HUES6 (cell line): ENCODE measurements around the gene SUSD6.

Experiments
- H3K27ac ChIP-seq: 2 replicates; pipeline ENCODE4 v1.7.0; 2013; ENCODE audit warnings: low read depth, mild to moderate bottlenecking, low read length, inconsistent platforms
- H3K27me3 ChIP-seq: 2 replicates; pipeline ENCODE4 v1.6.1; 2013; ENCODE audit warnings: low read length; ENCODE audit not compliant: control insufficient read depth, insufficient read depth
- H3K36me3 ChIP-seq: 2 replicates; pipeline ENCODE4 v1.6.1; 2013; ENCODE audit warnings: low read length; ENCODE audit not compliant: control insufficient read depth, insufficient read depth
- H3K4me1 ChIP-seq: 2 replicates; pipeline ENCODE4 v1.6.1; 2013; ENCODE audit warnings: low read length; ENCODE audit not compliant: control insufficient read depth, insufficient read depth
- H3K4me3 ChIP-seq: 2 replicates; pipeline ENCODE4 v1.5.1; 2013; ENCODE audit warnings: low read depth, low read length
- H3K9ac ChIP-seq: one replicate; pipeline ENCODE4 v1.6.1; 2013; ENCODE audit warnings: mild to moderate bottlenecking, low read length
- H3K9me3 ChIP-seq: 2 replicates; pipeline ENCODE4 v1.6.1; 2013; ENCODE audit warnings: low read depth, low read length; ENCODE audit not compliant: control insufficient read depth, insufficient read depth

The SUSD6 gene

GRCh38 chr14:69754487-69754886, 143.1 kb downstream of the SUSD6 start:
- no peaks in the 10 kb centered on the region for H3K9me3 ChIP-seq
- peaks cover 5% of the 10 kb centered on the region for H3K4me1 ChIP-seq

GRCh38 chr14:69755296-69755695, 143.9 kb downstream of the SUSD6 start:
- Histone ChIP-seq H3K36me3 (no peaks in the 10 kb centered on the region), H3K27ac (no peak overlapping the region), H3K9me3 (no peaks in the 10 kb centered on the region), H3K4me1 (peaks cover 5% of the 10 kb centered on the region), H3K4me3 (no peak overlapping the region), H3K9ac (no peak overlapping the region), H3K27me3 (no peaks in the 10 kb centered on the region)

More at GRCh38 chr14:69754487-69754886, 143.1 kb downstream of the SUSD6 start:
- Histone ChIP-seq H3K36me3 (no peaks in the 10 kb centered on the region), H3K4me3 (no peak overlapping the region), H3K27me3 (no peaks in the 10 kb centered on the region), H3K27ac (no peak overlapping the region), H3K9ac (no peak overlapping the region)

GRCh38 chr14:69755784-69756183, 144.4 kb downstream of the SUSD6 start:
- Histone ChIP-seq H3K9me3 (no peaks in the 10 kb centered on the region), H3K27ac (no peak overlapping the region)

GRCh38 chr14:69756298-69756697, 144.9 kb downstream of the SUSD6 start:
- Histone ChIP-seq H3K27me3 (no peaks in the 10 kb centered on the region), H3K9me3 (no peaks in the 10 kb centered on the region), H3K36me3 (no peaks in the 10 kb centered on the region), H3K27ac (no peak overlapping the region), H3K9ac (no peak overlapping the region), H3K4me3 (no peak overlapping the region), H3K4me1 (peaks cover 5% of the 10 kb centered on the region)

More at GRCh38 chr14:69755784-69756183, 144.4 kb downstream of the SUSD6 start:
- Histone ChIP-seq H3K27me3 (no peaks in the 10 kb centered on the region), H3K4me3 (no peak overlapping the region), H3K36me3 (no peaks in the 10 kb centered on the region), H3K9ac (no peak overlapping the region), H3K4me1 (peaks cover 5% of the 10 kb centered on the region)

GRCh38 chr14:69760810-69761209, 149.4 kb downstream of the SUSD6 start:
- no peak overlapping the region for H3K27ac ChIP-seq
- no peak overlapping the region for H3K4me3 ChIP-seq
- H3K4me1 ChIP-seq: no peaks in the 10 kb centered on the region
- H3K36me3 ChIP-seq: no peaks in the 10 kb centered on the region
- H3K27me3 ChIP-seq: no peaks in the 10 kb centered on the region
- H3K9me3 ChIP-seq: no peaks in the 10 kb centered on the region
- no peak overlapping the region for H3K9ac ChIP-seq

- Histone ChIP-seq H3K27ac (no peak overlapping the region), H3K4me3 (no peak overlapping the region), H3K9me3 (no peaks in the 10 kb centered on the region), H3K36me3 (peaks cover 15% of the 10 kb centered on the region), H3K27me3 (no peaks in the 10 kb centered on the region), H3K4me1 (peaks cover 11% of the 10 kb centered on the region), H3K9ac (no peak overlapping the region)
Measured at GRCh38 chr14:69763761-69764510, 152.5 kb downstream of the SUSD6 start.
